GM12878 (cell line): ENCODE results near the gene SORBS1. TPM values are rescaled to one million over a fixed set of nuclear protein-coding genes. Genes with fewer than 3 reads are reported as not detected.

Source experiments
- ATF3 ChIP-seq: IDR thresholded peaks from 2 replicates; pipeline ENCODE4 v1.6.1; 2011; ENCODE audit warnings: low read depth, mild to moderate bottlenecking, low read length, moderate library complexity, borderline replicate concordance; ENCODE audit errors: extremely low read depth
- ATF7 ChIP-seq: fragments of 450-650 bp; IDR thresholded peaks from 2 replicates; pipeline ENCODE4 v1.6.1; 2016; ENCODE audit warnings: low read depth, mild to moderate bottlenecking
- CHD2 ChIP-seq: IDR thresholded peaks from 2 replicates; pipeline ENCODE4 v1.6.1; 2011; ENCODE audit warnings: low read depth, low read length, improper control_type of control experiment, borderline replicate concordance
- DPF2 ChIP-seq: fragments of 450-650 bp; IDR thresholded peaks from 2 replicates; pipeline ENCODE4 v1.6.1; 2017; ENCODE audit warnings: mild to moderate bottlenecking
- E2F4 ChIP-seq: IDR thresholded peaks from 2 replicates; pipeline ENCODE4 v1.6.1; 2012; ENCODE audit warnings: low read depth, low read length, improper control_type of control experiment
- E2F8 ChIP-seq: fragments of 450-650 bp; IDR thresholded peaks from 2 replicates; pipeline ENCODE4 v1.6.1; 2018; ENCODE audit warnings: mild to moderate bottlenecking, low read depth, moderate library complexity; ENCODE audit not compliant: partially characterized antibody
- EP300 ChIP-seq, 2 experiments: fragments of 150-350 bp in 1 of 2; IDR thresholded peaks; 2 replicates each; pipeline ENCODE4 v1.6.1; 2011 to 2012; ENCODE audit warnings: low read depth in 2 of 2, low read length in 2 of 2, borderline replicate concordance in 1 of 2, improper control_type of control experiment in 1 of 2, inconsistent platforms in 1 of 2; ENCODE audit not compliant: control insufficient read depth in 1 of 2
- MTA2 ChIP-seq: fragments of 450-650 bp; IDR thresholded peaks from 2 replicates; pipeline ENCODE4 v1.6.1; 2016; ENCODE audit warnings: low read depth, mild to moderate bottlenecking, moderate library complexity
- NFIC ChIP-seq: IDR thresholded peaks from 2 replicates; pipeline ENCODE4 v1.6.1; 2012; ENCODE audit warnings: low read depth, mild to moderate bottlenecking, inconsistent platforms, low read length, moderate library complexity
- NR2F1 ChIP-seq: fragments of 450-650 bp; conservative IDR thresholded peaks from 2 replicates; pipeline ENCODE4 v1.6.1; 2017; ENCODE audit warnings: mild to moderate bottlenecking
- RCOR1 ChIP-seq: conservative IDR thresholded peaks from 2 replicates; pipeline ENCODE4 v1.6.1; 2012; ENCODE audit warnings: low read depth, low read length, improper control_type of control experiment
- REST ChIP-seq: IDR thresholded peaks from 2 replicates; pipeline ENCODE4 v1.6.1; 2012; ENCODE audit warnings: mild to moderate bottlenecking, low read depth, low read length
- SP1 ChIP-seq: IDR thresholded peaks from one replicate; pipeline ENCODE4 v1.6.1; 2011; ENCODE audit warnings: low read depth, low read length
- SRF ChIP-seq, 2 experiments: IDR thresholded peaks; 2 replicates each; pipeline ENCODE4 v1.6.1; 2011; ENCODE audit warnings: low read depth in 2 of 2, low read length in 2 of 2, mild to moderate bottlenecking in 1 of 2, moderate library complexity in 1 of 2
- TCF12 ChIP-seq: IDR thresholded peaks from 2 replicates; pipeline ENCODE4 v1.6.1; 2011; ENCODE audit warnings: low read depth, mild to moderate bottlenecking, low read length
- ZBED1 ChIP-seq: IDR thresholded peaks from 2 replicates; pipeline ENCODE4 v1.6.1; 2016; ENCODE audit warnings: borderline replicate concordance
- ZBTB40 ChIP-seq: fragments of 450-650 bp; IDR thresholded peaks from 2 replicates; pipeline ENCODE4 v1.6.1; 2016; ENCODE audit warnings: mild to moderate bottlenecking, moderate library complexity, borderline replicate concordance
- polyA plus RNA-seq, 11 experiments: library from polyadenylated mRNA; depleted of rRNA in 4 of 11; unstranded in 6 of 11; stranded (reverse) in 5 of 11; fragments of >200 nt; fragmentation: Nextera tagmentation in 4 of 11; fragmentation: Illumina TruSeq in 1 of 11; extraction: Ambion mirVana in 4 of 11; extraction: Trizol in 1 of 11; gene quantifications; 1 replicate in 1 of 11; 2 replicates in 10 of 11; pipeline versions ENCODE4 v1.2.1 to v1.2.3, GENCODE V29; 2011 to 2016; ENCODE audit warnings: inconsistent platforms in 2 of 11, missing spikeins in 2 of 11, low read depth in 1 of 11
- total RNA-seq, 4 experiments: library from RNA; depleted of rRNA in 3 of 4; stranded (reverse); fragments of >200 nt in 3 of 4; fragmentation: Illumina TruSeq in 1 of 4; extraction: Trizol in 1 of 4; gene quantifications; 2 replicates each; pipeline versions ENCODE4 v1.2.1 to v1.2.3, GENCODE V29; 2013 to 2021

Gene SORBS1
- total and polyA plus RNA-seq, 10 of the 15 experiments (the other 5 are each of a cell fraction or from before 2014, with no cell fraction given), result 0.13 to 0.75 (median 0.39) TPM

- TF ChIP-seq REST, result no peak
- TF ChIP-seq DPF2, result peak; percentile 89; the same call in 1 of the 2 replicates
- 0 out of 2 replicates have a peak, but pooled peaks have one; percentile 32 for TF ChIP-seq ATF7
- peak; percentile 79 for TF ChIP-seq NR2F1
- TF ChIP-seq E2F8, result peak; percentile 22
- peak; percentile 73 for TF ChIP-seq MTA2
- TF ChIP-seq TCF12, result peak; percentile 86; the same call in 1 of the 2 replicates
- no peak for TF ChIP-seq E2F4
- TF ChIP-seq ZBED1, result peak; percentile 59; the same call in 1 of the 2 replicates
- peak; percentile 78; the same call in 1 of the 2 replicates for TF ChIP-seq ZBTB40
- peak in 1 of 2 experiments; percentile 50; a peak in 1 of 4 replicates for TF ChIP-seq SRF (IDR thresholded peaks at IDR 0.05; ENCODE audit: low read depth in 2 of 2, low read length in 2 of 2)
- no peak for TF ChIP-seq RCOR1
- TF ChIP-seq CHD2, result peak; percentile 38; the same call in 1 of the 2 replicates
- TF ChIP-seq EP300 (IDR thresholded peaks at IDR 0.05; ENCODE audit: borderline replicate concordance in 1 of 2, control insufficient read depth in 1 of 2, low read depth in 2 of 2, low read length in 2 of 2), result peak; percentile 85 to 89
- peak; percentile 61 for TF ChIP-seq SP1
- no peak for TF ChIP-seq ATF3
- TF ChIP-seq NFIC, result no peak
These were observed 266.0 kb downstream of the SORBS1 start (continued) for GRCh38 chr10:95295031-95295755.
